Mucosa of descending colon (tissue), 3 donors: ENCODE data around the gene FERMT2. TPM values are rescaled to one million over a fixed set of nuclear protein-coding genes. Genes with fewer than 3 reads are reported as not detected.

ENCODE experiments used
- ATAC-seq: fragments of 200-7000 bp; cut with Tn5 transposase; one replicate; pipeline ENCODE4 v1.9.1; 2020; ENCODE audit warnings: mild to moderate bottlenecking, moderate library complexity
- DNase-seq, 3 donors: peaks; one replicate each; pipeline ENCODE4 v3.0.0-alpha.2; 2020
- H3K36me3 ChIP-seq: fragments of 200-600 bp; one replicate; pipeline ENCODE4 v1.8.0; 2021; ENCODE audit warnings: low read depth, mild to moderate bottlenecking
- H3K4me1 ChIP-seq: fragments of 200-600 bp; one replicate; pipeline ENCODE4 v1.8.0; 2021; ENCODE audit warnings: low read depth, mild to moderate bottlenecking
- H3K4me3 ChIP-seq: fragments of 200-600 bp; one replicate; pipeline ENCODE4 v1.8.0; 2021; ENCODE audit warnings: mild to moderate bottlenecking
- H3K9me3 ChIP-seq: fragments of 200-600 bp; one replicate; pipeline ENCODE4 v1.8.0; 2021; ENCODE audit warnings: mild to moderate bottlenecking
- intact Hi-C, 2 donors: fragments of 100-400 bp; cut with DNase I in 1 of 2; cut with micrococcal nuclease in 1 of 2; formaldehyde crosslinking; loops; one replicate each; pipeline versions ENCODE4 v1.11.0 to v1.11.1; 2022; cut with DNase I, micrococcal nuclease
- total RNA-seq, 3 donors: library from RNA; stranded (reverse); fragmentation: NEBNext Ultra II Directional in 2 of 3; extraction: Animal tissue kit (Norgen Biotek cat#: 25700) in 2 of 3; gene quantifications; one replicate each; pipeline versions ENCODE4 v1.2.1 to v1.2.4, GENCODE V29; 2021 to 2023
- TF ChIP-seq, protein P1 (sequence below): fragments of 200-600 bp; IDR thresholded peaks from one replicate; pipeline ENCODE4 v1.8.0; 2022; ENCODE audit warnings: antibody characterized with exemption, mild to moderate bottlenecking
- donor health status: DM: no; HTN: no; CAD: no; lungs with moderate emphysema.
- donor health status: DM: no; HTN: no; CAD: no.
- donor health status: DM: no; HTN: yes; CAD: no.

FERMT2 gene
- total RNA-seq, 3 donors from 2014 or later = 6.9 to 228 (median 22.9) TPM

DNA sequence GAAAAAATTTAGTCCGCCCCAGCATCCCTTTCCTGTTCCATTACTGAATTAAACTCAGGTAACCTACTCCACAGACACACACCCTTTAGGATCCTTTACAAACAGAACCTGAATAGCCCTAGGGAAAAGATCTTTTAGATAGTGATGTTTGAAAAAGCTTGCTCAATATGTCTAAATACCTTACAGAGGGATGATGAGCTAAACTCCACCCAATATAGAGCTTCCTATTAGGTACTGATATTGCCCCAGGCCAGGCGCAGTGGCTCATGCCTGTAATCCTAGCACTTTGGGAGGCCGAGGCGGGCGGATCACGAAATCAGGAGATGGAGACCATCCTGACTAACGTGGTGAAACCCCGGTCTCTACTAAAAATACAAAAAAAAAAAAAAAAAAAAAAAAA is 50.1 kb downstream of the FERMT2 start:
- no peaks in the 10 kb centered on the region for H3K4me1 ChIP-seq
- TF ChIP-seq, protein P1, sequence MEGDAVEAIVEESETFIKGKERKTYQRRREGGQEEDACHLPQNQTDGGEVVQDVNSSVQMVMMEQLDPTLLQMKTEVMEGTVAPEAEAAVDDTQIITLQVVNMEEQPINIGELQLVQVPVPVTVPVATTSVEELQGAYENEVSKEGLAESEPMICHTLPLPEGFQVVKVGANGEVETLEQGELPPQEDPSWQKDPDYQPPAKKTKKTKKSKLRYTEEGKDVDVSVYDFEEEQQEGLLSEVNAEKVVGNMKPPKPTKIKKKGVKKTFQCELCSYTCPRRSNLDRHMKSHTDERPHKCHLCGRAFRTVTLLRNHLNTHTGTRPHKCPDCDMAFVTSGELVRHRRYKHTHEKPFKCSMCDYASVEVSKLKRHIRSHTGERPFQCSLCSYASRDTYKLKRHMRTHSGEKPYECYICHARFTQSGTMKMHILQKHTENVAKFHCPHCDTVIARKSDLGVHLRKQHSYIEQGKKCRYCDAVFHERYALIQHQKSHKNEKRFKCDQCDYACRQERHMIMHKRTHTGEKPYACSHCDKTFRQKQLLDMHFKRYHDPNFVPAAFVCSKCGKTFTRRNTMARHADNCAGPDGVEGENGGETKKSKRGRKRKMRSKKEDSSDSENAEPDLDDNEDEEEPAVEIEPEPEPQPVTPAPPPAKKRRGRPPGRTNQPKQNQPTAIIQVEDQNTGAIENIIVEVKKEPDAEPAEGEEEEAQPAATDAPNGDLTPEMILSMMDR = no peak
- intact Hi-C loops = no loop called here
- no peaks in the 10 kb centered on the region for H3K36me3 ChIP-seq
- no peak for DNase-seq
- no peak overlapping the region for H3K4me3 ChIP-seq
- ATAC-seq = no peak
- H3K9me3 ChIP-seq = no peaks in the 10 kb centered on the region

DNA sequence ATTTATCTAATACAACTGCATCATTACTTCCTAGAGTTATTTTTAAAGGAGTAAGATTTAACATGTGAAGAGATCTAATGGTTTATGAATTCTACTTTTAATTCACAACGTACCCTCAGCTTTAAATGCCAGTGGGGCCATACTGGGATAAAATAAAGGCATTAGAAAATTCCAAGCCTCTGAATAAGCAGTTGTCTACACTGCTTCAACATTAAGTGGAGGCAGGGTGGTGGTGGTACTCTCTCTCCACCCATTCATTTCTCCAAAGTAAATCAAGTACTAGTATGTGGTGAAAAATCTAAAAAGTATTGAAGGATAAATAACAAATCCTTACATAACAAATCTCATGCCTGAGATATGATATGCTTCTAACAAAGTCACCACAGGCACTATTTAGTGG is 52.4 kb downstream of the FERMT2 start:
- H3K36me3 ChIP-seq = no peaks in the 10 kb centered on the region
- peaks cover 3% of the 10 kb centered on the region for H3K4me1 ChIP-seq
- no peak for ATAC-seq
- TF ChIP-seq, protein P1 = no peak
- no peaks in the 10 kb centered on the region for H3K9me3 ChIP-seq
- no peak for DNase-seq
- no peak overlapping the region for H3K4me3 ChIP-seq
- intact Hi-C loops = no loop called here

DNA sequence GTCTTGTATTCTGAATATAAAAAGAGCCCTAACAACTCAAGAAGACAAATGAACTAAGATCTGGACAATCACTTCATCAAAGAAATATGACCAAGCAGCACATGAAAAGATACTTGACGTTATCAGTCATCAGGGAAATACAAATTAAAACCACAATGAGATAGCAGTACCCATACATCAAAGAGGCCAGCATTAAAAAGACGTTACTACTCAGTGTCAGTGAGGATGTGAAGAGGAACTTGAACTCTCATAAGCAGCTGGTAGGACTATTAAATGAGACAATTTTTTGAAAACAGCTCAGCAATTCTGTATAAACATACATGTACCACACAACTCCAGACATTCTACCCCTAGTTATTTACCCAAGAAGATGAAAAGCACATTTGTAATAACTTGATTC is 55.9 kb downstream of the FERMT2 start:
- DNase-seq (no peak), ATAC-seq (no peak)
- no peaks in the 10 kb centered on the region for H3K9me3 ChIP-seq
- intact Hi-C loops = no loop called here
- TF ChIP-seq, protein P1 = no peak
- no peak overlapping the region for H3K4me3 ChIP-seq
- no peaks in the 10 kb centered on the region for H3K36me3 ChIP-seq
- peaks cover 3% of the 10 kb centered on the region for H3K4me1 ChIP-seq

DNA sequence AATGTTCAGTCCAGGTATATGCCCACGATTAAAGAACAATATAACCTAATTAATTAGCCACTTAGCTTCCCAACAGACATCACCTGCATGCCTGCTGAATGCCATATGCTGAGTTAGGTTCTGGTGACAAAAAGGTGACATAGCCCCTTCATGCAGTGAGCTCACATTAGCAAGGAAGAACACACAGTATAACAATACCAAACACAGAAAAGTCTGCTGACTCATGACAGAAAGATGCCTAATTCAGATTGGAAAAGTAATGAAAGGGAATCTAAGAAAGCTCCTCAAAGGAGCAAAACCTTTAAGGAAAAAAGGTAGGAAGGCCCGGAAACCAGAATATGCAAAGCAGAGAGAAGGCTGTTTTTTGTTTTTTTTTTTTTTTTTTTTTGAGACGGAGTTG is 59.0 kb downstream of the FERMT2 start:
- DNase-seq (no peak), ATAC-seq (no peak)
- H3K9me3 ChIP-seq = no peaks in the 10 kb centered on the region
- H3K36me3 ChIP-seq = no peaks in the 10 kb centered on the region
- intact Hi-C loops = no loop called here
- TF ChIP-seq, protein P1 = no peak
- no peak overlapping the region for H3K4me3 ChIP-seq
- peaks cover 3% of the 10 kb centered on the region for H3K4me1 ChIP-seq

DNA sequence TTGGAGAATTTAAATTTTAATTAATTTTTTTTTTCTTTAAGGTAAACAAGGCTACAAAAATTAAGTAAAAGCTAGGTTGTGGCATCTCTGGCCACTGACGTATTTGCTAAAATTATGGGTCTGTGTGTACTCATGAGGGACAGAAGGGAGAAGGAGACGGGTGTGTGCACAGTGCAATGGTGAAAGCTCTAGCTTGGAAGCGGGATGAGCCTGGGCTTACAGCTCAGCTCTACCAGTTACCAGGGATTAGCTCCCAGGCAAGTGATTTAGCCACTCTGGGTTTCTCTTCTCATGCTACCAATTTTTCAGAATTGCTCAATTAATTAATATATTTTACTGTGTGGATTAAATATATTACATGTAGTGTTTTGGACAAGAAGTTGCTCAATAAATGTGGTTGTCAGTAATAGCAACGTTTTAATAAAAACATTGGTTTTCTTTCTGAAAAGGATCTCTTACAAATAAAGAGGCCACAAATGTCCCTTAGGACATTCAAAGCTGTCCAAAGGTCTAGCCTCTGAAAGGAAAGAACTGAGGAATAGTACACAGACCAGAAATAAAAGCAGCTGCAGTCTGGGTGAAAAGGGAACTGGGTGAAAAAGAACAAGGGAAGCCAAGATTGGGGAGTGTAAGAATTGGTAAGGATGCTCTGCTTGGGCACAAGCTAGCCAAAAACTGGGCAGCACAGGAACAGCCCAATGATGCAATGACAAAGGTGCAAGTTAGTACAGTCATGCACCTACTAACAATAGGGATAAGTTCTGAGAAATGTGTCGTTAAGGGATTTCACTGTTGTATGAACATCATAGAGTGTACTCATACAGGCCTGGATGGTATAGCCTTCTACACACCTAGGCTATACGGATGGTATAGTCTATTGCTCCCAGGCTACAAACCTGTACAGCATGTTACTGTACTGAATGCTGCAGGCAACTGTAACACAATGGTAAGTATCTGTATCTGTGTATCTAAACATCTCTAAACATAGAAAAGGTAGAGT is 61.7 kb downstream of the FERMT2 start:
- ATAC-seq = no peak
- DNase-seq = no peak
- Histone ChIP-seq H3K36me3 (no peaks in the 10 kb centered on the region), H3K9me3 (no peaks in the 10 kb centered on the region), H3K4me3 (no peak overlapping the region), H3K4me1 (no peaks in the 10 kb centered on the region)
- TF ChIP-seq, protein P1 = no peak
- intact Hi-C loops = no loop called here
